HUDEP-2 (cell line): ENCODE data around the gene SSC4D.
"Not testable (repeated sequence)": the region's sequence is repeated elsewhere in the genome, so short reads cannot be mapped to it uniquely, and the experiment has no call there.

Source experiments
- DNase-seq, 76 experiments: peaks; one replicate each; lab custom pipeline; 2025; ENCODE audit not compliant: unreplicated experiment in 76 of 76; lab: John Stamatoyannopoulos, UW

SSC4D gene

GRCh38 chr7:76409537-76409936 lies at the start of gene SSC4D:
SSC4D (minus strand) TSS chr7:76409697; CDS start chr7:76404439, 5,258 bp downstream.
- no peak for DNase-seq

GRCh38 chr7:76458504-76458903 lies 49.0 kb upstream of the SSC4D start:
- not testable (repeated sequence) for DNase-seq

- DNase-seq = not testable (repeated sequence)
These were observed 47.5 kb upstream of the SSC4D start for GRCh38 chr7:76457017-76457416.

GRCh38 chr7:76445577-76446008 lies 36.1 kb upstream of the SSC4D start:
- peak in 63 of 76 experiments; percentile 6 to 73 (median 41) for DNase-seq

GRCh38 chr7:76443846-76444245 lies 34.3 kb upstream of the SSC4D start:
- not testable (repeated sequence) for DNase-seq

- DNase-seq = not testable (repeated sequence)
These were observed 33.4 kb upstream of the SSC4D start for GRCh38 chr7:76442664-76443446.

- DNase-seq = not testable (repeated sequence)
These were observed 32.3 kb upstream of the SSC4D start for GRCh38 chr7:76441792-76442191.

GRCh38 chr7:76440404-76440803 lies 30.9 kb upstream of the SSC4D start:
- not testable (repeated sequence) for DNase-seq

GRCh38 chr7:76439120-76439888 lies 29.8 kb upstream of the SSC4D start:
- DNase-seq = not testable (repeated sequence)

GRCh38 chr7:76437873-76438272 lies 28.4 kb upstream of the SSC4D start:
- DNase-seq = peak in 52 of 76 experiments; percentile 3 to 67 (median 34)

- no peak for DNase-seq
These were observed 21.3 kb upstream of the SSC4D start for GRCh38 chr7:76430836-76431235.

GRCh38 chr7:76430211-76430610 lies 20.7 kb upstream of the SSC4D start:
- DNase-seq = no peak

- peak in 16 of 76 experiments; percentile 1 to 37 (median 12) for DNase-seq
These were observed 19.6 kb upstream of the SSC4D start for GRCh38 chr7:76428868-76429805.

GRCh38 chr7:76428149-76428823 lies 18.8 kb upstream of the SSC4D start:
- DNase-seq = no peak

- no peak for DNase-seq
These were observed 18.1 kb upstream of the SSC4D start for GRCh38 chr7:76427635-76428034.

- no peak for DNase-seq
These were observed 16.7 kb upstream of the SSC4D start for GRCh38 chr7:76426246-76426645.

- not testable (repeated sequence) for DNase-seq
These were observed 16.1 kb upstream of the SSC4D start for GRCh38 chr7:76425558-76425957.

- DNase-seq = no peak
These were observed 15.7 kb upstream of the SSC4D start for GRCh38 chr7:76425156-76425555.

GRCh38 chr7:76424413-76425111 lies 15.1 kb upstream of the SSC4D start, which contains the start of gene ZP3:
ZP3 (plus strand) TSS chr7:76424950; CDS start chr7:76424965, 15 bp downstream.
- no peak for DNase-seq
